ENCODE data around the gene FBXO28. TPM values are rescaled to one million over a fixed set of nuclear protein-coding genes. Genes with fewer than 3 reads are reported as not detected.
"Not testable (repeated sequence)": the region's sequence is repeated elsewhere in the genome, so short reads cannot be mapped to it uniquely, and the experiment has no call there.

FBXO28 gene
- total and polyA plus RNA-seq, 5 donors: 7.7 to 19.9 (median 19.0) TPM

GRCh38 chr1:224205438-224205840 lies 91.5 kb downstream of the FBXO28 start:
- ATAC-seq: peak in 1 of 2 donors; percentile 45
- no peaks in the 10 kb centered on the region for H3K27me3 ChIP-seq (ENCODE audit: control insufficient read depth, insufficient read depth)
- 24% methylated on average over 4 of the region's 4 CpGs for WGBS
- H3K4me1 ChIP-seq (ENCODE audit: control insufficient read depth, insufficient read depth, low read length): no peaks in the 10 kb centered on the region
- intact Hi-C loops (cut with DNase I): no loop called here
- no peak for DNase-seq
- no peaks in the 10 kb centered on the region for H3K9me3 ChIP-seq (ENCODE audit: control insufficient read depth, low read length)
- H3K4me3 ChIP-seq (ENCODE audit: low read length): no peak overlapping the region
- no peak overlapping the region for H3K27ac ChIP-seq (ENCODE audit: low read length)

DNA sequence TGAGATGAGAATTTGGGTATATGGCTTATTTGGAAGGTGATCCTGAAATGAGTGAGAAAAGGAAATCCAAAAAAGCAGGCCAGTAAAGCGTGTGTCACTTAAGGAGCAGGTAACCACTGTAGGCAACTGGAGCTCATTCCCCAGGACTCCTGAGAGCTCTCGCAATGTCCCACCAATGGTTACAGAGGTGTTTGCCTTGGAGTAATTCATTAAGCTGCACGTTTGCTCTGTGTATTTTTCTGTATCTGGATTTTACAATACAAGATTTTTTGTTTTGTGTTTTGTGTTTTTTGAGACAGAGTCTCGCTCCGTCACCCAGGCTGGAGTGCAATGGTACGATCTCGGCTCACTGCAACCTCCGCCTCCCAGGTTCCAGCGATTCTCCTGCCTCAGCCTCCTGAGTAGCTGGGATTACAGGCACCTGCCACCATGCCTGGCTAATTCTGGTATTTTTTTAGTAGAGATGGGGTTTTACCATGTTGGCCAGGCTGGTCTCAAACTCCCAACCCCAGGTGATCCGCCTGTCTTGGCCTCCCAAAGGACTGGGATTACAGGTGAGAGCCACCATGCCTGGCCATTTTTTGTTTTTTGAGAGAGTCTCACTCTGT lies 92.1 kb downstream of the FBXO28 start:
- H3K4me1 ChIP-seq (ENCODE audit: control insufficient read depth, insufficient read depth, low read length); intact Hi-C loops (cut with DNase I); H3K27ac ChIP-seq (ENCODE audit: low read length); H3K9me3 ChIP-seq (ENCODE audit: control insufficient read depth, low read length); H3K4me3 ChIP-seq (ENCODE audit: low read length); ATAC-seq; DNase-seq; H3K27me3 ChIP-seq (ENCODE audit: control insufficient read depth, insufficient read depth): not testable (repeated sequence)
- WGBS: 83% methylated on average over 10 of the region's 10 CpGs

GRCh38 chr1:224211206-224211962 lies 97.5 kb downstream of the FBXO28 start:
- intact Hi-C loops (cut with DNase I): no loop called here
- peak in 1 of 2 donors; percentile 58 for ATAC-seq
- WGBS: 38% methylated on average over 4 of the region's 4 CpGs
- H3K9me3 ChIP-seq (ENCODE audit: control insufficient read depth, low read length): no peaks in the 10 kb centered on the region
- peaks cover 3% of the 10 kb centered on the region for H3K4me1 ChIP-seq (ENCODE audit: control insufficient read depth, insufficient read depth, low read length)
- no peaks in the 10 kb centered on the region for H3K27me3 ChIP-seq (ENCODE audit: control insufficient read depth, insufficient read depth)
- H3K27ac ChIP-seq (ENCODE audit: low read length): peak overlapping the region; percentile 67
- no peak for DNase-seq
- no peak overlapping the region for H3K4me3 ChIP-seq (ENCODE audit: low read length)

Other genes with a start within 250 kb of the FBXO28 start
- gene DEGS1, start 69.1 kb downstream of the FBXO28 start, total RNA-seq: 10 to 100 TPM; 69.3 to 79.6 (median 74.4) TPM
- gene DEGS1, start 69.1 kb downstream of the FBXO28 start, polyA plus RNA-seq: 83.9 TPM
- gene NVL, start 216.1 kb downstream of the FBXO28 start, total RNA-seq: 10 to 100 TPM in 3 of 4 donors, 1 to 10 TPM in 1; 9.8 to 14.4 (median 11.9) TPM
- gene NVL, start 216.1 kb downstream of the FBXO28 start, polyA plus RNA-seq: 10.8 TPM
- 10 to 100 TPM; 26.8 to 35.3 (median 32.2) TPM for gene CNIH4, start 242.8 kb downstream of the FBXO28 start, total RNA-seq
- 45.6 TPM for gene CNIH4, start 242.8 kb downstream of the FBXO28 start, polyA plus RNA-seq